B cell (primary cell): Measurements from ENCODE around the gene CIZ1. TPM values are rescaled to one million over a fixed set of nuclear protein-coding genes. Genes with fewer than 3 reads are reported as not detected.

Experiments used
- ATAC-seq: fragments of 200-7000 bp; cut with Tn5 transposase; one replicate; pipeline ENCODE4 v1.10.0; 2021; ENCODE audit warnings: low read depth, mild to moderate bottlenecking, moderate number of reproducible peaks, moderate library complexity
- CTCF ChIA-PET: fragments of 350-600 bp; sonication (Branson Sonifier 250); formaldehyde crosslinking; loops from one replicate; lab custom pipeline; 2021; ENCODE audit warnings: antibody characterized with exemption, inconsistent platforms; lab: Charles Lee
- POLR2A ChIA-PET: fragments of 350-600 bp; sonication (Branson Sonifier 250); formaldehyde crosslinking; loops from one replicate; lab custom pipeline; 2021; ENCODE audit warnings: antibody characterized with exemption; lab: Charles Lee
- DNase-seq: peaks from one replicate; pipeline ENCODE4 v3.0.0; 2013
- H2AFZ ChIP-seq: 2 replicates; pipeline ENCODE4 v1.6.1; 2012; ENCODE audit warnings: mild to moderate bottlenecking, low read depth, low read length; ENCODE audit not compliant: insufficient read depth, poor library complexity, severe bottlenecking
- H3K27ac ChIP-seq, 2 donors: 1 replicate in 1 of 2; 2 replicates in 1 of 2; pipeline ENCODE4 v1.5.1; 2012 to 2013; ENCODE audit warnings: low read length in 2 of 2, mild to moderate bottlenecking in 2 of 2, moderate library complexity in 1 of 2
- H3K27me3 ChIP-seq, 4 experiments: fragments of 200-600 bp in 1 of 4; sonication (generic) in 1 of 4; replicated peaks in 1 of 4; 1 replicate in 2 of 4; 2 replicates in 2 of 4; pipeline versions ENCODE4 v1.6.1 to v1.7.0; 2013 to 2016; ENCODE audit warnings: low read length in 3 of 4, mild to moderate bottlenecking in 2 of 4, mixed read lengths in 1 of 4, moderate library complexity in 1 of 4; ENCODE audit not compliant: insufficient read depth in 4 of 4, control insufficient read depth in 3 of 4; ENCODE audit errors: control extremely low read depth in 1 of 4
- H3K36me3 ChIP-seq, 2 experiments: replicated peaks in 1 of 2; 1 replicate in 1 of 2; 2 replicates in 1 of 2; pipeline versions ENCODE4 v1.6.1 to v1.7.1; 2013; ENCODE audit warnings: low read length in 1 of 2; ENCODE audit not compliant: insufficient read depth in 2 of 2, control insufficient read depth in 1 of 2; ENCODE audit errors: control extremely low read depth in 1 of 2, extremely low read depth in 1 of 2
- H3K4me1 ChIP-seq, 2 donors: fragments of 200-600 bp in 1 of 2; sonication (generic) in 1 of 2; 1 replicate in 1 of 2; 2 replicates in 1 of 2; pipeline versions ENCODE4 v1.5.1 to v1.6.1; 2013 to 2017; ENCODE audit warnings: low read length in 2 of 2; ENCODE audit not compliant: control insufficient read depth in 2 of 2, insufficient read depth in 2 of 2
- H3K4me2 ChIP-seq: replicated peaks from 2 replicates; pipeline ENCODE3; 2012; ENCODE audit warnings: mild to moderate bottlenecking, low read depth, low read length; ENCODE audit not compliant: poor library complexity, severe bottlenecking
- H3K4me3 ChIP-seq, 5 experiments: fragments of 200-600 bp in 1 of 5; sonication (generic) in 1 of 5; 1 replicate in 3 of 5; 2 replicates in 2 of 5; pipeline versions ENCODE4 v1.5.1 to v1.7.0; 2011 to 2016; ENCODE audit warnings: low read length in 4 of 5, mild to moderate bottlenecking in 4 of 5, low read depth in 2 of 5, control low read depth in 1 of 5, moderate library complexity in 1 of 5; ENCODE audit not compliant: insufficient read depth in 1 of 5; ENCODE audit errors: control extremely low read depth in 1 of 5, extremely low read depth in 1 of 5
- H3K79me2 ChIP-seq: fragments of 200-600 bp; sonication (generic); one replicate; pipeline ENCODE4 v1.6.0; 2016; ENCODE audit warnings: low read length; ENCODE audit not compliant: control insufficient read depth, insufficient read depth
- H3K9ac ChIP-seq: fragments of 200-600 bp; sonication (generic); 2 replicates; pipeline ENCODE4 v1.6.1; 2017; ENCODE audit warnings: mild to moderate bottlenecking, low read length, moderate library complexity
- H3K9me3 ChIP-seq, 3 donors: one replicate each; pipeline versions ENCODE4 v1.6.1 to v1.7.1; 2013; ENCODE audit warnings: low read length in 2 of 3; ENCODE audit not compliant: control insufficient read depth in 2 of 3, insufficient read depth in 1 of 3; ENCODE audit errors: control extremely low read depth in 1 of 3
- H4K20me1 ChIP-seq: 2 replicates; pipeline ENCODE4 v1.6.0; 2012; ENCODE audit warnings: mild to moderate bottlenecking, low read length; ENCODE audit not compliant: insufficient read depth, control insufficient read depth, poor library complexity, severe bottlenecking
- H3K27ac Mint-ChIP-seq: one replicate; pipeline ENCODE4 v1.8.0; 2021; ENCODE audit warnings: mixed read lengths
- H3K27me3 Mint-ChIP-seq: one replicate; pipeline ENCODE4 v1.8.0; 2021; ENCODE audit warnings: mixed read lengths
- H3K4me1 Mint-ChIP-seq: one replicate; pipeline ENCODE4 v1.8.0; 2021; ENCODE audit warnings: mixed read lengths
- H3K4me3 Mint-ChIP-seq: one replicate; pipeline ENCODE4 v1.8.0; 2021; ENCODE audit warnings: mixed read lengths
- H3K9me3 Mint-ChIP-seq: one replicate; pipeline ENCODE4 v1.8.0; 2022; ENCODE audit warnings: mixed read lengths; ENCODE audit not compliant: insufficient read depth
- EZH2 ChIP-seq: IDR thresholded peaks from 2 replicates; pipeline ENCODE4 v1.6.1; 2012; ENCODE audit warnings: borderline replicate concordance, low read depth, mild to moderate bottlenecking, moderate library complexity, low read length; ENCODE audit not compliant: insufficient read depth, poor library complexity, severe bottlenecking
- WGBS: methylation state at CpG from one replicate; pipeline ENCODE4 v1.1.5; 2013; ENCODE audit warnings: missing lambda C conversion rate; ENCODE audit not compliant: insufficient coverage; 5-methylcytosine and 5-hydroxymethylcytosine counted together
- intact Hi-C: fragments of 100-400 bp; cut with micrococcal nuclease; formaldehyde crosslinking; loops from one replicate; pipeline ENCODE4 v1.10.0; 2022
- polyA plus RNA-seq: library from polyadenylated mRNA; depleted of rRNA; stranded (reverse); fragments of >200 nt; gene quantifications from 2 replicates; pipeline ENCODE4 v1.2.3, GENCODE V29; 2012
- total RNA-seq, 2 donors: library from RNA; stranded (reverse); fragments of 120-200 nt in 1 of 2; gene quantifications; 1 replicate in 1 of 2; 2 replicates in 1 of 2; pipeline versions ENCODE4 v1.2.3 to v1.2.4, GENCODE V29; 2013 to 2022
- TF ChIP-seq, protein P1 (sequence below): fragments of 200-600 bp; IDR thresholded peaks from one replicate; pipeline ENCODE4 v1.8.0; 2022; ENCODE audit warnings: antibody characterized with exemption, mild to moderate bottlenecking

The CIZ1 gene
- total and polyA plus RNA-seq, 2 donors (not counting 1 experiment from before 2014, with no cell fraction given) = 79.9 to 160 TPM

DNA sequence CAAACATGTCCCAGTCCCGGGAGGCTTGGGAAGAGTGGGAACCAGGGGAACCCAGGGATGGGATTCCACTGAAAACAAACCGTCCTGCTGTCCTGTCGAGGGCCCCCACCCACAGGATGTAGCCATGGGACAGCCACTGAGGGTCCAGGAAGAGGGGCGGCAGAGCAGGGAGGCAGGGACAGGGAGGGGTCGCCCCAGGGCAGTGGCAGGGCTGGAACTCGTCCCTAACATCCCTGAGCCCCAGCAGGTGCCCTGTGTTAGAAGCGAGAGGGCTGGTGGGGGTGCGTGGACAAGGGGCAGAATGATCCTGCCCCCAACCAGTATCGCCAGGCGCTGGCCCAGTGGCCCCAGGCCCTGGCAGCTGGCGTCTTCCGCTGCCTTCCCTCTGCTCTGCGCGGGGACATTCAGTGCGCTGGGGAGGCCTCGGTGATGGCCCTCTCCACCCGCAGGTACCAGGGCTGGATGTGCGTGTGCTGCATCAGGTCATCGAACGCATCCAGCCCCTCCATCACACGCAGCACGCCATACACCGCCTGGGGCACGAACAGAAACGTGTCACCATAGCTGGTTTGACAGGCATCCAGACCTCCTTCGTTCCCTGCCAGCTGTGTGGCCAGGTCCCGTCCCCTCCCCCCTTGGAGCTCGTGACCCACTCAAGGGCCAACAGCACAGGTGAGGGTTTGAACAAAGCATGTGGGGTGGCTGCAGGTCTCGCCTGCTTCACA, 70.5 kb downstream of the CIZ1 start:
- Histone ChIP-seq H4K20me1 (peaks cover 23% of the 10 kb centered on the region), H3K4me2 (no peak overlapping the region), H2AFZ (no peak overlapping the region), H3K9ac (no peak overlapping the region), H3K79me2 (peaks cover 22% of the 10 kb centered on the region), H3K4me3 (no peak overlapping the region), H3K9me3 (peaks cover 0 to 5% (median 0%) of the 10 kb centered on the region in 3 donors), H3K4me1 (peaks cover 29 to 36% of the 10 kb centered on the region in 2 donors), H3K27ac (no peak overlapping the region), H3K36me3 (peaks cover 0 to 34% of the 10 kb centered on the region in 2 experiments), H3K27me3 (no peaks in the 10 kb centered on the region)
- no peak overlapping the region for H3K4me3 Mint-ChIP-seq
- intact Hi-C loops = loop anchor here (10.0 kb wide), 1 partner anchor 346 kb away; the partner anchor contains the start of gene SH2D3C
- ATAC-seq = no peak
- 93% methylated on average over 27 of the region's 29 CpGs for WGBS
- H3K4me1 Mint-ChIP-seq = peaks cover 32% of the 10 kb centered on the region
- no peaks in the 10 kb centered on the region for H3K9me3 Mint-ChIP-seq
- TF ChIP-seq, protein P1, sequence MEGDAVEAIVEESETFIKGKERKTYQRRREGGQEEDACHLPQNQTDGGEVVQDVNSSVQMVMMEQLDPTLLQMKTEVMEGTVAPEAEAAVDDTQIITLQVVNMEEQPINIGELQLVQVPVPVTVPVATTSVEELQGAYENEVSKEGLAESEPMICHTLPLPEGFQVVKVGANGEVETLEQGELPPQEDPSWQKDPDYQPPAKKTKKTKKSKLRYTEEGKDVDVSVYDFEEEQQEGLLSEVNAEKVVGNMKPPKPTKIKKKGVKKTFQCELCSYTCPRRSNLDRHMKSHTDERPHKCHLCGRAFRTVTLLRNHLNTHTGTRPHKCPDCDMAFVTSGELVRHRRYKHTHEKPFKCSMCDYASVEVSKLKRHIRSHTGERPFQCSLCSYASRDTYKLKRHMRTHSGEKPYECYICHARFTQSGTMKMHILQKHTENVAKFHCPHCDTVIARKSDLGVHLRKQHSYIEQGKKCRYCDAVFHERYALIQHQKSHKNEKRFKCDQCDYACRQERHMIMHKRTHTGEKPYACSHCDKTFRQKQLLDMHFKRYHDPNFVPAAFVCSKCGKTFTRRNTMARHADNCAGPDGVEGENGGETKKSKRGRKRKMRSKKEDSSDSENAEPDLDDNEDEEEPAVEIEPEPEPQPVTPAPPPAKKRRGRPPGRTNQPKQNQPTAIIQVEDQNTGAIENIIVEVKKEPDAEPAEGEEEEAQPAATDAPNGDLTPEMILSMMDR = no peak
- TF ChIP-seq EZH2 = no peak
- no peak overlapping the region for H3K27ac Mint-ChIP-seq
- DNase-seq = no peak
- no peaks in the 10 kb centered on the region for H3K27me3 Mint-ChIP-seq
- ChIA-PET POLR2A (no interaction called here), CTCF (no interaction called here)
